Cardiac muscle cell (in vitro differentiated cells and primary cell): ENCODE measurements around the gene HOXD3. TPM values are rescaled to one million over a fixed set of nuclear protein-coding genes. Genes with fewer than 3 reads are reported as not detected.

Experiments used
- DNase-seq, 2 donors: peaks; one replicate each; pipeline versions ENCODE4 v3.0.0 to v3.0.0-alpha.2; 2010 to 2017; ENCODE audit warnings: low read depth in 1 of 2, low spot score in 1 of 2
- H3K27ac ChIP-seq: fragments of 200-600 bp; sonication (generic); 2 replicates; pipeline ENCODE4 v1.5.1; 2016
- H3K27me3 ChIP-seq: fragments of 200-600 bp; sonication (generic); 2 replicates; pipeline ENCODE4 v1.6.0; 2016; ENCODE audit warnings: control low read depth
- H3K36me3 ChIP-seq: fragments of 200-600 bp; sonication (generic); 2 replicates; pipeline ENCODE4 v1.5.1; 2016; ENCODE audit warnings: control low read depth
- H3K4me1 ChIP-seq: fragments of 200-600 bp; sonication (generic); 2 replicates; pipeline ENCODE4 v1.8.1; 2017; ENCODE audit warnings: low read depth, mild to moderate bottlenecking, mixed run types
- H3K4me3 ChIP-seq: fragments of 200-600 bp; sonication (generic); 2 replicates; pipeline ENCODE4 v1.5.1; 2016; ENCODE audit warnings: mild to moderate bottlenecking
- H3K9me3 ChIP-seq: fragments of 200-600 bp; sonication (generic); 2 replicates; pipeline ENCODE4 v1.5.1; 2017; ENCODE audit warnings: low read depth, mild to moderate bottlenecking, control low read depth
- polyA plus RNA-seq: library from polyadenylated mRNA; unstranded; fragments of >200 nt; fragmentation: Nextera tagmentation; extraction: Ambion mirVana; gene quantifications from 2 replicates; pipeline ENCODE4 v1.2.1, GENCODE V29; 2016
- total RNA-seq: library from RNA; depleted of rRNA; stranded (reverse); fragments of >200 nt; gene quantifications from 2 replicates; pipeline ENCODE4 v1.2.3, GENCODE V29; 2016
- TF ChIP-seq, protein P1 (sequence below): IDR thresholded peaks from 2 replicates; pipeline ENCODE4 v1.5.1; 2012; ENCODE audit warnings: low read depth, mild to moderate bottlenecking, low read length

The HOXD3 gene
- total and polyA plus RNA-seq, 2 experiments from 2014 or later: 0.12 TPM; not detected in 1

GRCh38 chr2:176120364-176121189, 36.5 kb upstream of the HOXD3 start:
- DNase-seq: no peak
- no peaks in the 10 kb centered on the region for H3K4me1 ChIP-seq
- no peaks in the 10 kb centered on the region for H3K9me3 ChIP-seq
- peaks cover 100% of the 10 kb centered on the region for H3K27me3 ChIP-seq
- no peak overlapping the region for H3K4me3 ChIP-seq
- H3K27ac ChIP-seq: no peak overlapping the region
- no peaks in the 10 kb centered on the region for H3K36me3 ChIP-seq
- TF ChIP-seq, protein P1, sequence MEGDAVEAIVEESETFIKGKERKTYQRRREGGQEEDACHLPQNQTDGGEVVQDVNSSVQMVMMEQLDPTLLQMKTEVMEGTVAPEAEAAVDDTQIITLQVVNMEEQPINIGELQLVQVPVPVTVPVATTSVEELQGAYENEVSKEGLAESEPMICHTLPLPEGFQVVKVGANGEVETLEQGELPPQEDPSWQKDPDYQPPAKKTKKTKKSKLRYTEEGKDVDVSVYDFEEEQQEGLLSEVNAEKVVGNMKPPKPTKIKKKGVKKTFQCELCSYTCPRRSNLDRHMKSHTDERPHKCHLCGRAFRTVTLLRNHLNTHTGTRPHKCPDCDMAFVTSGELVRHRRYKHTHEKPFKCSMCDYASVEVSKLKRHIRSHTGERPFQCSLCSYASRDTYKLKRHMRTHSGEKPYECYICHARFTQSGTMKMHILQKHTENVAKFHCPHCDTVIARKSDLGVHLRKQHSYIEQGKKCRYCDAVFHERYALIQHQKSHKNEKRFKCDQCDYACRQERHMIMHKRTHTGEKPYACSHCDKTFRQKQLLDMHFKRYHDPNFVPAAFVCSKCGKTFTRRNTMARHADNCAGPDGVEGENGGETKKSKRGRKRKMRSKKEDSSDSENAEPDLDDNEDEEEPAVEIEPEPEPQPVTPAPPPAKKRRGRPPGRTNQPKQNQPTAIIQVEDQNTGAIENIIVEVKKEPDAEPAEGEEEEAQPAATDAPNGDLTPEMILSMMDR: no peak

- Histone ChIP-seq H3K27ac (no peak overlapping the region), H3K4me3 (no peak overlapping the region), H3K36me3 (no peaks in the 10 kb centered on the region), H3K27me3 (peaks cover 100% of the 10 kb centered on the region), H3K9me3 (no peaks in the 10 kb centered on the region), H3K4me1 (no peaks in the 10 kb centered on the region)
- TF ChIP-seq, protein P1: no peak
- DNase-seq: no peak
Measured at GRCh38 chr2:176121190-176122051, 35.7 kb upstream of the HOXD3 start.

DNA sequence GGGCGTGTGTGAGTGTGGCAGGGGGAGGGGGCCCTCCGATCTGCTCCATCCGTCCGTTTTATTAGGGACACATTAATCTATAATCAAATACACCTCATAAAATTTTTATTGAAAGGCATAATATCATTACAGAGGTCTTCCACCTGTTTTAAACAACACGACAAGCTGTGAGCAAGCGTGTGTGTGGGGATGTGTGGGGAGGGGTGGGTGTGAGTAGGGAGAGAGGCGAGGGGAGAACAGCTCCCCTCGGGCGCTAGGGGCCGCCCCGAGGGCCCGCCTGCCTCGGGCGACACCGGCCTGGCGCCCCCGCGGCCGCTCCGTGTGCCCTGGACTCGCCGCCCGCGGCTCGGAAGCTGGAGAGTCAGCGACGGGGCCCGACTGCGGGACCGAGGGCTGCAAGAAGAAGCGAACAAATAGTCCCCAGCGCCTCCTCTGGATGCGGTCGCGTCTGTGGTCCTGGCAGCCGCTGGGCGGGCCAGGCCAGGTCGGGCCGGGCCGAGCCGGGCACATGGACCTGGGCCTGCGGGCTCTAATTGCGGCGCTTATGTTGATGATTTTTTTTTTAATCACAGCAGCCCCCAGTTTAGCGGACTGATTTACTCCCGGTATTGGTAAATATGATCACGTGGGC, 34.9 kb upstream of the HOXD3 start:
- H3K27me3 ChIP-seq: peaks cover 100% of the 10 kb centered on the region
- H3K9me3 ChIP-seq: no peaks in the 10 kb centered on the region
- H3K4me1 ChIP-seq: no peaks in the 10 kb centered on the region
- H3K4me3 ChIP-seq: peak overlapping the region; percentile 30
- no peak overlapping the region for H3K27ac ChIP-seq
- TF ChIP-seq, protein P1: no peak
- DNase-seq: no peak
- H3K36me3 ChIP-seq: no peaks in the 10 kb centered on the region

DNA sequence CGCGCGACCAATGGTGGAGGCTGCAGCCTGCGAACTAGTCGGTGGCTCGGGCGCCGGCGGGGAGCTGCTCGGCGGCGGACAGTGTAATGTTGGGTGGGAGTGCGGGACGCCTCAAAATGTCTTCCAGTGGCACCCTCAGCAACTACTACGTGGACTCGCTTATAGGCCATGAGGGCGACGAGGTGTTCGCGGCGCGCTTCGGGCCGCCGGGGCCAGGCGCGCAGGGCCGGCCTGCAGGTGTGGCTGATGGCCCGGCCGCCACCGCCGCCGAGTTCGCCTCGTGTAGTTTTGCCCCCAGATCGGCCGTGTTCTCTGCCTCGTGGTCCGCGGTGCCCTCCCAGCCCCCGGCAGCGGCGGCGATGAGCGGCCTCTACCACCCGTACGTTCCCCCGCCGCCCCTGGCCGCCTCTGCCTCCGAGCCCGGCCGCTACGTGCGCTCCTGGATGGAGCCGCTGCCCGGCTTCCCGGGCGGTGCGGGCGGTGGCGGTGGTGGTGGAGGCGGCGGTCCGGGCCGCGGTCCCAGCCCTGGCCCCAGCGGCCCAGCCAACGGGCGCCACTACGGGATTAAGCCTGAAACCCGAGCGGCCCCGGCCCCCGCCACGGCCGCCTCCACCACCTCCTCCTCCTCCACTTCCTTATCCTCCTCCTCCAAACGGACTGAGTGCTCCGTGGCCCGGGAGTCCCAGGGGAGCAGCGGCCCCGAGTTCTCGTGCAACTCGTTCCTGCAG, 34.3 kb upstream of the HOXD3 start, which contains the start of gene HOXD9:
Gene HOXD9 (plus strand): TSS at position 37 of the 728 bp plus-strand sequence. CDS start 50 bp downstream, at position 87.
- TF ChIP-seq, protein P1: no peak
- Histone ChIP-seq H3K27me3 (peaks cover 100% of the 10 kb centered on the region), H3K4me1 (no peaks in the 10 kb centered on the region), H3K4me3 (peak within 1 kb of the TSS; percentile 30), H3K27ac (no peak within 1 kb of the TSS), H3K36me3 (no peaks in the 10 kb centered on the region), H3K9me3 (no peaks in the 10 kb centered on the region)
- no peak for DNase-seq
